BE2C (cell line): Measurements from ENCODE around the gene HOXA13.

Experiments used
- DNase-seq: peaks from one replicate; pipeline ENCODE4 v3.0.0-alpha.2; 2020
- H3K27me3 ChIP-seq: fragments of 250-450 bp; sonication (Bioruptor Pico); 2 replicates; pipeline ENCODE4 v1.5.1; 2020; ENCODE audit warnings: mild to moderate bottlenecking
- H3K36me3 ChIP-seq: fragments of 250-450 bp; sonication (Bioruptor Pico); 2 replicates; pipeline ENCODE4 v1.5.1; 2020; ENCODE audit warnings: mild to moderate bottlenecking
- H3K4me1 ChIP-seq: fragments of 250-450 bp; sonication (Bioruptor Pico); 2 replicates; pipeline ENCODE4 v1.5.1; 2020
- H3K4me3 ChIP-seq: 2 replicates; pipeline ENCODE4 v1.5.1; 2011; ENCODE audit warnings: low read depth, low read length
- H3K9me3 ChIP-seq: fragments of 250-450 bp; sonication (Bioruptor Pico); 2 replicates; pipeline ENCODE4 v1.5.1; 2020
- TF ChIP-seq, protein P1 (sequence below): IDR thresholded peaks from 2 replicates; pipeline ENCODE4 v1.5.1; 2012; ENCODE audit warnings: mild to moderate bottlenecking, low read depth, low read length

Gene HOXA13

DNA sequence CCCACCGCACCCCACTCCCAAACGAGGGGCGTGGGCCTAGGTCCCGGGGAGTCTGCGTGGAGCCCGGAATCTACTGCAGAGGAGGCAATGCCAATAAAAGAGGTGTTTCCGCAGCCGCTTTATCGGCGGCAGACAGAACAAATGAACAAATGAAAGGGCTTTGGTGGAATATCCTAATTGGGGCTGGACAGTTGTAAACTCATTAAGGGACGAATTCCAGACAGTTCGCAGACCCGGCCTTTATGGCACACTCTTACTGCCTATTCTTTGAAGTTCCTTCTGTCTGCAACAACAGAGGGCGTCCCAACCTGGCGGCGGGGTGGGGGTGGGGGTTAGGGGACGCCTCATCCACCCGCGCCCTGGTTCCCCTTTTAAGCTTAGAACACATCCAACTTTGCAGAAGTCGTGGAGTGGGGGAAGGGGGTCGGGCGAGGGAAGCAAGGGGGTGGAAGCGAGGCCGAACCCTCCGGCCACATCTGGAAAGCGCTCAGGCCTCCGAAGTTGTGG, 38.6 kb downstream of the HOXA13 start:
- TF ChIP-seq, protein P1, sequence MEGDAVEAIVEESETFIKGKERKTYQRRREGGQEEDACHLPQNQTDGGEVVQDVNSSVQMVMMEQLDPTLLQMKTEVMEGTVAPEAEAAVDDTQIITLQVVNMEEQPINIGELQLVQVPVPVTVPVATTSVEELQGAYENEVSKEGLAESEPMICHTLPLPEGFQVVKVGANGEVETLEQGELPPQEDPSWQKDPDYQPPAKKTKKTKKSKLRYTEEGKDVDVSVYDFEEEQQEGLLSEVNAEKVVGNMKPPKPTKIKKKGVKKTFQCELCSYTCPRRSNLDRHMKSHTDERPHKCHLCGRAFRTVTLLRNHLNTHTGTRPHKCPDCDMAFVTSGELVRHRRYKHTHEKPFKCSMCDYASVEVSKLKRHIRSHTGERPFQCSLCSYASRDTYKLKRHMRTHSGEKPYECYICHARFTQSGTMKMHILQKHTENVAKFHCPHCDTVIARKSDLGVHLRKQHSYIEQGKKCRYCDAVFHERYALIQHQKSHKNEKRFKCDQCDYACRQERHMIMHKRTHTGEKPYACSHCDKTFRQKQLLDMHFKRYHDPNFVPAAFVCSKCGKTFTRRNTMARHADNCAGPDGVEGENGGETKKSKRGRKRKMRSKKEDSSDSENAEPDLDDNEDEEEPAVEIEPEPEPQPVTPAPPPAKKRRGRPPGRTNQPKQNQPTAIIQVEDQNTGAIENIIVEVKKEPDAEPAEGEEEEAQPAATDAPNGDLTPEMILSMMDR = no peak
- H3K4me1 ChIP-seq = no peaks in the 10 kb centered on the region
- peaks cover 97% of the 10 kb centered on the region for H3K27me3 ChIP-seq
- no peak for DNase-seq
- H3K9me3 ChIP-seq = no peaks in the 10 kb centered on the region
- H3K4me3 ChIP-seq = peak overlapping the region; percentile 58
- no peaks in the 10 kb centered on the region for H3K36me3 ChIP-seq

DNA sequence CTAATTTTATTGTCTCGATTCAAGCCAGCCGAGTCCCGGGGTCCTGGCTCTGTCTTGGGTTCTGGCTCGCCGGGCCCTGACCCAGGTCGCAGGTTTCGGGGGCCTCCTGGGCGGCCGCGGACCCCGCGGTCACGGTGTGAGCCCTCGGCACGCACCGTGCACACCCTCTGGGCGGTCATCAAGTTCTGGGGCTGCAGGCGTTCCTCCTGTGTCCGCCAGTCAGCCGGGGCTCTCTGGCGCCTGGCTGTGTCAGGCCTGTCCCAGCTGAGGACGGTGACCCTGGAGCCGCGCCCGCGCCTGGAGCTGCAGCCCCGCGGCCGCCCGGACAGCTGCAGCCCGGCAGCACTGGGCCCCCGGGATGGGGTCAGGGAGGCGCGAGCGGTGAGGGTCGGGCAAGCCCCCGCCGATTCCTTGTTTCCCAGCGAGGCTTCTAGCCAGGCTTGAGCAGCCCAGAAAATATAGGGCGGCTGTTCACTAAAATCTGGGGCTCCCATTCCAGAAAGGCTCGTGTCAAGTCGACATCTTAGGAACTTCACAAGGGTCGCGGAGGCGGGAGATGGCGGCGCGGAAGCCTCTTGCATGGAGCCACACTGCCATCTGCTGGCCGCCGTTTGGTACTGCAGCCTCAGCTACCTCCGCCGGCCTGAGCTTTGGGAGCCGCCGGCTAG, 39.2 kb downstream of the HOXA13 start:
- Histone ChIP-seq H3K36me3 (no peaks in the 10 kb centered on the region), H3K27me3 (peaks cover 97% of the 10 kb centered on the region), H3K9me3 (no peaks in the 10 kb centered on the region), H3K4me3 (peak overlapping the region; percentile 58), H3K4me1 (no peaks in the 10 kb centered on the region)
- peak; percentile 83 for DNase-seq
- TF ChIP-seq, protein P1 = peak; percentile 90

DNA sequence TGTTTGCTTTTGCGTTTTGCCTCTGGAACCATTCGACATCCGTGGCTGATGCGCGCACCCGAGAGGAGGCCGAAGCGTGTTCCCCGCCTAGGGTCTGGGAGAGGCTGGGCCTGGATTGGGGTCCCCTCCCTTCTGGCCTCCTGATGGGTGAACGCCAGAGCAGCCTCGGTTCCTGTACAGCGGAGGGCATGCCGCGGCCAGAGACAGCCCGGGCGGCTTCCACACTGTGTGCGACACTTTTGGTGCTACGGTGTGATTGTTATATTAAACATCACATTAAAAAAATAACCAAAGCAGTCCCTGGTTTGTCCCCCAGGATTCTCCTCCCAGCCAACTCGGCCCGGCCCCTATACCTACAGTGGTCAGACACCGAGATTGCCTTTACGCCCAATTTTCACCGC, 39.7 kb downstream of the HOXA13 start:
- H3K27me3 ChIP-seq = peaks cover 97% of the 10 kb centered on the region
- TF ChIP-seq, protein P1 = no peak
- DNase-seq = peak; percentile 2
- H3K9me3 ChIP-seq = no peaks in the 10 kb centered on the region
- no peaks in the 10 kb centered on the region for H3K36me3 ChIP-seq
- no peaks in the 10 kb centered on the region for H3K4me1 ChIP-seq
- H3K4me3 ChIP-seq = no peak overlapping the region; the same call in 1 of the 2 replicates

DNA sequence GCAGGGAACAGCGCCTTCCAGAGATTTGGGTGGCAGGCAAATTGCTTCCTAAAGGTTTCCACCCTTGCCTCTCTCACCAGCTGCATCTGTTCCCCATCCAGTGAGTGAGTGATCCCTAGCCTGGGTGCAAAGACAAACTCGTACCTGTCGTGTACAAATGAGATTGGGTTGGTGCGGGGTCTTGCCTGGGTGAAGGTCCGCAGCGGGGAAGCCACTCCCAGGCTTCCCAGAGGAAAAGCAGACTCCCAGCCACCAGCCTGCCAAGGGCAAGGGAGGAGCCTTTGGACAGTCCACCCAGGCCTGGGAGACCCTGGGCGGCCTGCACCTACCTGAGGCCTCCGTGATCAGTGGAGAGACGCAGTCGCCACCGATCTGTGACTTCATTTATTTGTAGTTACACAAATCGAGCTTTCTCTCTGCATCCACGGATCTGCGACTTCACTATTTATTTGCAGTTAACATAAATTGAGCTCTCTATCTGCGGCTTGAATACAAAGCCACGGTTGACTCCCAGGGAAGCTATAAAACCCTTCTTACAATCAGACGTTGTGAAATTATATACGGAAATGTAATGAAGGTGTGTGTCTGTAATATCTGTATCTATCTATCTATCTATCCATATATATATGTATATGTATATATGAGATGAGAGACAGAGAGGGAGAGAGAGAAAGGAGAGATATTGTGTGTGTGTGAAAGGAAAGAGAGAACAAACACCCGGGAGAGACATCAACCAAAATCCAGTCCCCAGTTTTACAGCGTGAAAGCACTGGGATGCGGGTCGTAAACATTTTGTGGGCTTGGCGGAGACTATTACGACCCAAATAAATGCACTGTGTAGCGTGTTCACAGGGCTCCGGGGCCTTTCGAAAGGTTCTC, 40.4 kb downstream of the HOXA13 start:
- Histone ChIP-seq H3K27me3 (peaks cover 97% of the 10 kb centered on the region), H3K36me3 (no peaks in the 10 kb centered on the region), H3K9me3 (no peaks in the 10 kb centered on the region), H3K4me3 (no peak overlapping the region), H3K4me1 (no peaks in the 10 kb centered on the region)
- TF ChIP-seq, protein P1 = no peak
- peak; percentile 4 for DNase-seq

DNA sequence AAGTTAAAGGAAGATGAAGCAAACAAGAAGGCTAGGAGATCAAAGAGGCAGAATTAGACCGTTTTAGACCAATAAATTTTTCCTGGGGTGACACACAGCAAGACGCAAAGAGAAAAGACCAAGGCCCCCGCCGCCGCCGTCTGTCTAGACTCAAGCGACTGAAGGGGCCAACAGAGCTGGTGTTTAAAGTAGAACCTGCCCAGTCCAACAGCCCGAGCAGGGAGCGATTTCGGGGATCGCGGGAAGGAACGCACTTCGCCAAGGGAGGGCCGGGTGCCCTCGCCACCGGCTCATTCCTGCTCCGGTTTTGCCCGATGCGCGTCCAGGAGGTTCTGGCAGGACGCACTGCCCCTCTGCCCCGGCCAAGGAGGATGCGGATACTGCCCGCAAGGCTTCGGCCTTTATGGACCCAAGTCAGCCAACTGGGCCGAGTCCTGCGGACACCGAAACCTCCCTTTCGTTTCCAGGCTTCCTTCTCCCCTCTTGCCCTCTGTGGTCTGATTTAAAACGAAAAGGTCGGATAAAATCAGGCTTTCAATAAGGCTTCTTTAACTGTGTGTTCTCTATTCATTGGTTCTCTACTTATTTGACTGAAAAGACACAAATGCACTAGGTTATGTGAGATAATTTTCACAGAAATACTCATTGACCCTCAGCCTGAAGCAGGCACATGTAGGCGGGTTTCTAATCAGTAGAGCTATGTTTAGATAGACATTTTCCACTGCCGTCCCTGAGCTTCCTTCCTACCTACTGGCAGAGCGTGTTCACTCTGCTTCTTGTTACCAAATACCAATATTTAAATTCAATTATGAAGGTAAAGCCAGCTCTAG, 41.2 kb downstream of the HOXA13 start:
- DNase-seq = peak; percentile 4
- no peaks in the 10 kb centered on the region for H3K4me1 ChIP-seq
- no peaks in the 10 kb centered on the region for H3K36me3 ChIP-seq
- H3K4me3 ChIP-seq = no peak overlapping the region
- TF ChIP-seq, protein P1 = no peak
- peaks cover 97% of the 10 kb centered on the region for H3K27me3 ChIP-seq
- H3K9me3 ChIP-seq = no peaks in the 10 kb centered on the region
